Colonic mucosa (tissue), 4 donors: Measurements from ENCODE around the gene AIG1. TPM values are rescaled to one million over a fixed set of nuclear protein-coding genes. Genes with fewer than 3 reads are reported as not detected.
"Not testable (repeated sequence)": the region's sequence is repeated elsewhere in the genome, so short reads cannot be mapped to it uniquely, and the experiment has no call there.

ENCODE experiments used
- DNase-seq: peaks from one replicate; pipeline ENCODE4 v3.0.0-alpha.2; 2020
- H3K27ac ChIP-seq: fragments of 200-600 bp; one replicate; pipeline ENCODE4 v1.8.0; 2021
- H3K27me3 ChIP-seq: fragments of 200-600 bp; one replicate; pipeline ENCODE4 v1.8.0; 2021
- H3K36me3 ChIP-seq: fragments of 200-600 bp; one replicate; pipeline ENCODE4 v1.8.0; 2021
- H3K4me1 ChIP-seq: fragments of 200-600 bp; one replicate; pipeline ENCODE4 v1.8.0; 2021; ENCODE audit warnings: mild to moderate bottlenecking
- H3K4me3 ChIP-seq: fragments of 200-600 bp; one replicate; pipeline ENCODE4 v1.8.0; 2021
- H3K9ac ChIP-seq, 2 donors: one replicate each; pipeline ENCODE4 v1.7.0; 2013; ENCODE audit warnings: control low read depth in 2 of 2, low read depth in 2 of 2, low read length in 2 of 2
- H3K9me3 ChIP-seq: fragments of 200-600 bp; one replicate; pipeline ENCODE4 v1.8.0; 2021
- CTCF ChIP-seq: fragments of 200-600 bp; IDR thresholded peaks from one replicate; pipeline ENCODE4 v1.8.0; 2022; ENCODE audit warnings: antibody characterized with exemption, mild to moderate bottlenecking
- intact Hi-C: fragments of 100-400 bp; cut with DNase I; formaldehyde crosslinking; loops from one replicate; pipeline ENCODE4 v1.14.1; 2022
- total RNA-seq, 2 donors: library from RNA; stranded (reverse); fragmentation: NEBNext Ultra II Directional in 1 of 2; extraction: Animal tissue kit (Norgen Biotek cat#: 25700) in 1 of 2; gene quantifications; one replicate each; pipeline ENCODE4 v1.2.1, GENCODE V29; 2021
- donor health status: healthy.
- donor health status: DM: no; HTN: no; CAD: no.
- donor health status: DM: no; HTN: no; CAD: no.

The AIG1 gene
- total RNA-seq, 2 donors from 2014 or later = 24.2 to 28.8 TPM

- Histone ChIP-seq H3K4me1 (no peaks in the 10 kb centered on the region), H3K9me3 (no peaks in the 10 kb centered on the region), H3K27ac (no peak overlapping the region), H3K27me3 (no peaks in the 10 kb centered on the region), H3K9ac (no peak overlapping the region), H3K4me3 (no peak overlapping the region), H3K36me3 (no peaks in the 10 kb centered on the region)
- no peak for TF ChIP-seq CTCF
- intact Hi-C loops = loop anchor here (10.0 kb wide), 1 partner anchor 83 kb away; no protein-coding TSS in a partner anchor
- no peak for DNase-seq
Measured at GRCh38 chr6:143037470-143037869, 23.2 kb upstream of the AIG1 start.

GRCh38 chr6:143038833-143039232 lies 21.9 kb upstream of the AIG1 start:
- Histone ChIP-seq H3K27me3 (no peaks in the 10 kb centered on the region), H3K36me3 (no peaks in the 10 kb centered on the region), H3K9me3 (no peaks in the 10 kb centered on the region), H3K9ac (no peak overlapping the region), H3K27ac (no peak overlapping the region), H3K4me3 (no peak overlapping the region), H3K4me1 (no peaks in the 10 kb centered on the region)
- no peak for TF ChIP-seq CTCF
- intact Hi-C loops = loop anchor here (10.0 kb wide), 1 partner anchor 84 kb away; no protein-coding TSS in a partner anchor
- DNase-seq = no peak

- no peak for TF ChIP-seq CTCF
- Histone ChIP-seq H3K9me3 (no peaks in the 10 kb centered on the region), H3K27ac (no peak overlapping the region), H3K4me1 (no peaks in the 10 kb centered on the region), H3K36me3 (no peaks in the 10 kb centered on the region), H3K27me3 (no peaks in the 10 kb centered on the region), H3K9ac (no peak overlapping the region), H3K4me3 (no peak overlapping the region)
- intact Hi-C loops = loop anchor here (10.0 kb wide), 1 partner anchor 85 kb away; no protein-coding TSS in a partner anchor
- no peak for DNase-seq
Measured at GRCh38 chr6:143039548-143039947, 21.1 kb upstream of the AIG1 start.

GRCh38 chr6:143040018-143040417 lies 20.7 kb upstream of the AIG1 start:
- Histone ChIP-seq H3K9me3 (no peaks in the 10 kb centered on the region), H3K4me1 (no peaks in the 10 kb centered on the region), H3K9ac (no peak overlapping the region), H3K36me3 (no peaks in the 10 kb centered on the region), H3K4me3 (no peak overlapping the region), H3K27me3 (no peaks in the 10 kb centered on the region), H3K27ac (no peak overlapping the region)
- intact Hi-C loops = no loop called here
- TF ChIP-seq CTCF = no peak
- DNase-seq = no peak

- H3K9ac ChIP-seq, H3K4me3 ChIP-seq, H3K4me1 ChIP-seq, intact Hi-C loops, H3K9me3 ChIP-seq, H3K27me3 ChIP-seq, H3K27ac ChIP-seq, DNase-seq, H3K36me3 ChIP-seq: not testable (repeated sequence)
Measured at GRCh38 chr6:143044345-143044744, 16.3 kb upstream of the AIG1 start.

- DNase-seq = no peak
- H3K4me3 ChIP-seq = no peak overlapping the region
- no peak for TF ChIP-seq CTCF
- no peaks in the 10 kb centered on the region for H3K27me3 ChIP-seq
- no peak overlapping the region for H3K27ac ChIP-seq
- no peak overlapping the region for H3K9ac ChIP-seq
- no peaks in the 10 kb centered on the region for H3K4me1 ChIP-seq
- intact Hi-C loops = no loop called here
- no peaks in the 10 kb centered on the region for H3K36me3 ChIP-seq
- H3K9me3 ChIP-seq = no peaks in the 10 kb centered on the region
Measured at GRCh38 chr6:143049611-143050010, 11.1 kb upstream of the AIG1 start.
